B cell (primary cell): ENCODE results near the gene RUFY2. TPM values are rescaled to one million over a fixed set of nuclear protein-coding genes. Genes with fewer than 3 reads are reported as not detected.

Experiments used
- ATAC-seq: fragments of 200-7000 bp; cut with Tn5 transposase; one replicate; pipeline ENCODE4 v1.10.0; 2021; ENCODE audit warnings: low read depth, mild to moderate bottlenecking, moderate number of reproducible peaks, moderate library complexity
- CTCF ChIA-PET: fragments of 350-600 bp; sonication (Branson Sonifier 250); formaldehyde crosslinking; loops from one replicate; lab custom pipeline; 2021; ENCODE audit warnings: antibody characterized with exemption, inconsistent platforms; lab: Charles Lee
- POLR2A ChIA-PET: fragments of 350-600 bp; sonication (Branson Sonifier 250); formaldehyde crosslinking; loops from one replicate; lab custom pipeline; 2021; ENCODE audit warnings: antibody characterized with exemption; lab: Charles Lee
- DNase-seq: peaks from one replicate; pipeline ENCODE4 v3.0.0; 2013
- H2AFZ ChIP-seq: 2 replicates; pipeline ENCODE4 v1.6.1; 2012; ENCODE audit warnings: mild to moderate bottlenecking, low read depth, low read length; ENCODE audit not compliant: insufficient read depth, poor library complexity, severe bottlenecking
- H3K27ac ChIP-seq, 2 donors: 1 replicate in 1 of 2; 2 replicates in 1 of 2; pipeline ENCODE4 v1.5.1; 2012 to 2013; ENCODE audit warnings: low read length in 2 of 2, mild to moderate bottlenecking in 2 of 2, moderate library complexity in 1 of 2
- H3K27me3 ChIP-seq, 4 experiments: fragments of 200-600 bp in 1 of 4; sonication (generic) in 1 of 4; replicated peaks in 1 of 4; 1 replicate in 2 of 4; 2 replicates in 2 of 4; pipeline versions ENCODE4 v1.6.1 to v1.7.0; 2013 to 2016; ENCODE audit warnings: low read length in 3 of 4, mild to moderate bottlenecking in 2 of 4, mixed read lengths in 1 of 4, moderate library complexity in 1 of 4; ENCODE audit not compliant: insufficient read depth in 4 of 4, control insufficient read depth in 3 of 4; ENCODE audit errors: control extremely low read depth in 1 of 4
- H3K36me3 ChIP-seq, 2 experiments: replicated peaks in 1 of 2; 1 replicate in 1 of 2; 2 replicates in 1 of 2; pipeline versions ENCODE4 v1.6.1 to v1.7.1; 2013; ENCODE audit warnings: low read length in 1 of 2; ENCODE audit not compliant: insufficient read depth in 2 of 2, control insufficient read depth in 1 of 2; ENCODE audit errors: control extremely low read depth in 1 of 2, extremely low read depth in 1 of 2
- H3K4me1 ChIP-seq, 2 donors: fragments of 200-600 bp in 1 of 2; sonication (generic) in 1 of 2; 1 replicate in 1 of 2; 2 replicates in 1 of 2; pipeline versions ENCODE4 v1.5.1 to v1.6.1; 2013 to 2017; ENCODE audit warnings: low read length in 2 of 2; ENCODE audit not compliant: control insufficient read depth in 2 of 2, insufficient read depth in 2 of 2
- H3K4me2 ChIP-seq: replicated peaks from 2 replicates; pipeline ENCODE3; 2012; ENCODE audit warnings: mild to moderate bottlenecking, low read depth, low read length; ENCODE audit not compliant: poor library complexity, severe bottlenecking
- H3K4me3 ChIP-seq, 5 experiments: fragments of 200-600 bp in 1 of 5; sonication (generic) in 1 of 5; 1 replicate in 3 of 5; 2 replicates in 2 of 5; pipeline versions ENCODE4 v1.5.1 to v1.7.0; 2011 to 2016; ENCODE audit warnings: low read length in 4 of 5, mild to moderate bottlenecking in 4 of 5, low read depth in 2 of 5, control low read depth in 1 of 5, moderate library complexity in 1 of 5; ENCODE audit not compliant: insufficient read depth in 1 of 5; ENCODE audit errors: control extremely low read depth in 1 of 5, extremely low read depth in 1 of 5
- H3K79me2 ChIP-seq: fragments of 200-600 bp; sonication (generic); one replicate; pipeline ENCODE4 v1.6.0; 2016; ENCODE audit warnings: low read length; ENCODE audit not compliant: control insufficient read depth, insufficient read depth
- H3K9ac ChIP-seq: fragments of 200-600 bp; sonication (generic); 2 replicates; pipeline ENCODE4 v1.6.1; 2017; ENCODE audit warnings: mild to moderate bottlenecking, low read length, moderate library complexity
- H3K9me3 ChIP-seq, 3 donors: one replicate each; pipeline versions ENCODE4 v1.6.1 to v1.7.1; 2013; ENCODE audit warnings: low read length in 2 of 3; ENCODE audit not compliant: control insufficient read depth in 2 of 3, insufficient read depth in 1 of 3; ENCODE audit errors: control extremely low read depth in 1 of 3
- H4K20me1 ChIP-seq: 2 replicates; pipeline ENCODE4 v1.6.0; 2012; ENCODE audit warnings: mild to moderate bottlenecking, low read length; ENCODE audit not compliant: insufficient read depth, control insufficient read depth, poor library complexity, severe bottlenecking
- H3K27ac Mint-ChIP-seq: one replicate; pipeline ENCODE4 v1.8.0; 2021; ENCODE audit warnings: mixed read lengths
- H3K27me3 Mint-ChIP-seq: one replicate; pipeline ENCODE4 v1.8.0; 2021; ENCODE audit warnings: mixed read lengths
- H3K4me1 Mint-ChIP-seq: one replicate; pipeline ENCODE4 v1.8.0; 2021; ENCODE audit warnings: mixed read lengths
- H3K4me3 Mint-ChIP-seq: one replicate; pipeline ENCODE4 v1.8.0; 2021; ENCODE audit warnings: mixed read lengths
- H3K9me3 Mint-ChIP-seq: one replicate; pipeline ENCODE4 v1.8.0; 2022; ENCODE audit warnings: mixed read lengths; ENCODE audit not compliant: insufficient read depth
- CTCF ChIP-seq: fragments of 200-600 bp; IDR thresholded peaks from one replicate; pipeline ENCODE4 v1.8.0; 2022; ENCODE audit warnings: antibody characterized with exemption, mild to moderate bottlenecking
- EZH2 ChIP-seq: IDR thresholded peaks from 2 replicates; pipeline ENCODE4 v1.6.1; 2012; ENCODE audit warnings: borderline replicate concordance, low read depth, mild to moderate bottlenecking, moderate library complexity, low read length; ENCODE audit not compliant: insufficient read depth, poor library complexity, severe bottlenecking
- WGBS: methylation state at CpG from one replicate; pipeline ENCODE4 v1.1.5; 2013; ENCODE audit warnings: missing lambda C conversion rate; ENCODE audit not compliant: insufficient coverage; 5-methylcytosine and 5-hydroxymethylcytosine counted together
- intact Hi-C: fragments of 100-400 bp; cut with micrococcal nuclease; formaldehyde crosslinking; loops from one replicate; pipeline ENCODE4 v1.10.0; 2022
- polyA plus RNA-seq: library from polyadenylated mRNA; depleted of rRNA; stranded (reverse); fragments of >200 nt; gene quantifications from 2 replicates; pipeline ENCODE4 v1.2.3, GENCODE V29; 2012
- total RNA-seq, 2 donors: library from RNA; stranded (reverse); fragments of 120-200 nt in 1 of 2; gene quantifications; 1 replicate in 1 of 2; 2 replicates in 1 of 2; pipeline versions ENCODE4 v1.2.3 to v1.2.4, GENCODE V29; 2013 to 2022

The RUFY2 gene
- total and polyA plus RNA-seq, 2 donors (not counting 1 experiment from before 2014, with no cell fraction given) = 5.8 to 38.7 TPM

GRCh38 chr10:68385740-68386139, 21.3 kb downstream of the RUFY2 start:
- Histone ChIP-seq H3K4me2 (no peak overlapping the region), H3K9me3 (no peaks in the 10 kb centered on the region), H3K36me3 (peaks cover 4 to 47% of the 10 kb centered on the region in 2 experiments), H3K4me3 (no peak overlapping the region), H3K79me2 (no peaks in the 10 kb centered on the region), H3K27ac (no peak overlapping the region), H3K27me3 (no peaks in the 10 kb centered on the region), H3K9ac (no peak overlapping the region), H2AFZ (no peak overlapping the region), H4K20me1 (no peaks in the 10 kb centered on the region), H3K4me1 (no peaks in the 10 kb centered on the region)
- no peak for TF ChIP-seq CTCF
- ATAC-seq (no peak), DNase-seq (no peak)
- CTCF ChIA-PET = interaction anchor here (0.7 kb wide), 1 partner anchor 52 kb away, joined by 3 read pairs; no protein-coding TSS in a partner anchor
- no peaks in the 10 kb centered on the region for H3K9me3 Mint-ChIP-seq
- H3K4me3 Mint-ChIP-seq = no peak overlapping the region
- POLR2A ChIA-PET = no interaction called here
- no peaks in the 10 kb centered on the region for H3K4me1 Mint-ChIP-seq
- WGBS = no CpG with 5 or more reads among the region's 2 CpGs
- H3K27me3 Mint-ChIP-seq = no peaks in the 10 kb centered on the region
- H3K27ac Mint-ChIP-seq = no peak overlapping the region
- intact Hi-C loops = no loop called here

- H3K4me3 Mint-ChIP-seq = no peak overlapping the region
These were observed 35.5 kb downstream of the RUFY2 start for GRCh38 chr10:68371604-68372003.

More at GRCh38 chr10:68371604-68372003, 35.5 kb downstream of the RUFY2 start:
- Mint-ChIP-seq H3K27ac (no peak overlapping the region), H3K9me3 (peaks cover 5% of the 10 kb centered on the region), H3K4me1 (no peaks in the 10 kb centered on the region), H3K27me3 (no peaks in the 10 kb centered on the region)
- ATAC-seq = no peak
- no peaks in the 10 kb centered on the region for H3K27me3 ChIP-seq
- H4K20me1 ChIP-seq = no peaks in the 10 kb centered on the region
- H3K4me3 ChIP-seq = no peak overlapping the region
- H3K27ac ChIP-seq = no peak overlapping the region
- intact Hi-C loops = no loop called here
- H3K4me1 ChIP-seq = no peaks in the 10 kb centered on the region
- no CpG with 5 or more reads among the region's 1 CpG for WGBS
- POLR2A ChIA-PET = no interaction called here
- no peak overlapping the region for H3K4me2 ChIP-seq
- CTCF ChIA-PET = interaction anchor here (0.7 kb wide), 1 partner anchor 37 kb away, joined by 3 read pairs; no protein-coding TSS in a partner anchor
- no peak for DNase-seq
- H3K9ac ChIP-seq = no peak overlapping the region
- no peaks in the 10 kb centered on the region for H3K79me2 ChIP-seq
- TF ChIP-seq CTCF (no peak), EZH2 (no peak)
- no peak overlapping the region for H2AFZ ChIP-seq
- peaks cover 10 to 18% of the 10 kb centered on the region in 2 experiments for H3K36me3 ChIP-seq
- H3K9me3 ChIP-seq = peaks cover 8 to 25% (median 16%) of the 10 kb centered on the region in 3 donors
